ENCODE results near the gene CMC2.

Gene CMC2

GRCh38 chr16:80923356-80923755 lies 83.3 kb downstream of the CMC2 start:
- DNase-seq: no peak

All from NCI-H2171 (cell line).